BLaER1 treated with 17β-estradiol and CSF1 and Interleukin-3, amounts not matched to agents 10 nM and 100 nM (cell line): ENCODE data around the gene RASL11B.
A peak's percentile ranks its signal among the peaks of the same experiment; 100 is the strongest.
"Not testable (repeated sequence)": the region's sequence is repeated elsewhere in the genome, so short reads cannot be mapped to it uniquely, and the experiment has no call there.

ENCODE experiments used
- H3K27ac ChIP-seq, 11 experiments: shearing (Covaris generic); formaldehyde crosslinking; 2 replicates each; pipeline ENCODE4 v1.8.1; 2022
- H3K27me3 ChIP-seq, 11 experiments: shearing (Covaris generic); formaldehyde crosslinking; 2 replicates each; pipeline ENCODE4 v1.8.1; 2022
- H3K36me3 ChIP-seq, 11 experiments: shearing (Covaris generic); formaldehyde crosslinking; 2 replicates each; pipeline ENCODE4 v1.8.1; 2022
- H3K4me1 ChIP-seq, 10 experiments: shearing (Covaris generic); formaldehyde crosslinking; 2 replicates each; pipeline ENCODE4 v1.8.1; 2022
- H3K4me2 ChIP-seq, 11 experiments: shearing (Covaris generic); formaldehyde crosslinking; 2 replicates each; pipeline ENCODE4 v1.8.1; 2022
- H3K4me3 ChIP-seq, 10 experiments: shearing (Covaris generic); formaldehyde crosslinking; 2 replicates each; pipeline ENCODE4 v1.8.1; 2022
- H3K9ac ChIP-seq, 11 experiments: shearing (Covaris generic); formaldehyde crosslinking; 2 replicates each; pipeline ENCODE4 v1.8.1; 2022
- H3K9me3 ChIP-seq, 11 experiments: shearing (Covaris generic); formaldehyde crosslinking; replicated peaks in 1 of 11; 2 replicates each; pipeline ENCODE4 v1.8.1; 2022
- H4K20me1 ChIP-seq, 11 experiments: shearing (Covaris generic); formaldehyde crosslinking; 2 replicates each; pipeline ENCODE4 v1.8.1; 2022
- Cebpa-rat ChIP-seq, 11 experiments: shearing (Covaris generic); IDR thresholded peaks; 2 replicates each; pipeline ENCODE4 v1.8.1; 2022

Gene RASL11B

DNA sequence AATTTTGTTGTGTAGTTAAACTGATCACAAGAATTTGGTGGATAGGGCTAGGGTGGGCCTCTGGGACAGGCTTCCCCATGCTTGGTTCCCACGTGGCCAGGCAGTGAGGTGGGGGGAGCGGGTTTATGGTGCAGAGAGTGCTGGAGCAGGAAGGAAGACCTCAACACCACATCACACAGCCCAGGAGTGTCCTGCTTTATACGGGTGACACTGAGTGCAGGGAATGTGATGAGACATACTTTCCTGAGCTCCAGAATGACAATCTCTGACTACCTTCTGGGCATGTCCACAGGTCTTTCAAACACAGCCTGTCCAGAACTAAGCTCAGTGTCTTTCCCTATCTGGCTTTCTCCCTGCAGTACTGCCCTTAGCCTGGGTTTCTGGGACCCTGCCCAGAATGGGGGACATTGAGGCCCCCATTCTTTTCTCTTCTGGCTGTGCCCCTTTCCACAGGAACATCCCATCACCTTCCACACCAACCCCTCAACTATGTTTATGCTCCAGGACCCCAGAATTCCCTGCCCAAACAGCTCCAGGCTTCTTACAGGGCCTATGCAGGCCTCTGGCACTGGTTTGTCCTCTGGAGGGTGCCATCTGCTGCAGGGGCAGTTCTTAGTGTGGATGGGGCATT is 36.5 kb upstream of the RASL11B start:
- Histone ChIP-seq H3K9ac (no peak overlapping the region; a peak in 1 of 22 replicates), H3K4me3 (no peak overlapping the region), H3K27me3 (no peaks in the 10 kb centered on the region), H3K36me3 (no peaks in the 10 kb centered on the region), H3K4me2 (peak overlapping the region in 7 of 11 experiments; percentile 20 to 55 (median 32); a peak in 10 of 22 replicates), H3K27ac (no peak overlapping the region), H3K9me3 (peaks cover 0 to 4% (median 0%) of the 10 kb centered on the region in 11 experiments; a peak in 1 of 22 replicates), H4K20me1 (no peaks in the 10 kb centered on the region), H3K4me1 (peaks cover 0 to 8% (median 6%) of the 10 kb centered on the region in 10 experiments; a peak in 9 of 20 replicates)
- TF ChIP-seq Cebpa-rat (IDR thresholded peaks at IDR 0.05): no peak

DNA sequence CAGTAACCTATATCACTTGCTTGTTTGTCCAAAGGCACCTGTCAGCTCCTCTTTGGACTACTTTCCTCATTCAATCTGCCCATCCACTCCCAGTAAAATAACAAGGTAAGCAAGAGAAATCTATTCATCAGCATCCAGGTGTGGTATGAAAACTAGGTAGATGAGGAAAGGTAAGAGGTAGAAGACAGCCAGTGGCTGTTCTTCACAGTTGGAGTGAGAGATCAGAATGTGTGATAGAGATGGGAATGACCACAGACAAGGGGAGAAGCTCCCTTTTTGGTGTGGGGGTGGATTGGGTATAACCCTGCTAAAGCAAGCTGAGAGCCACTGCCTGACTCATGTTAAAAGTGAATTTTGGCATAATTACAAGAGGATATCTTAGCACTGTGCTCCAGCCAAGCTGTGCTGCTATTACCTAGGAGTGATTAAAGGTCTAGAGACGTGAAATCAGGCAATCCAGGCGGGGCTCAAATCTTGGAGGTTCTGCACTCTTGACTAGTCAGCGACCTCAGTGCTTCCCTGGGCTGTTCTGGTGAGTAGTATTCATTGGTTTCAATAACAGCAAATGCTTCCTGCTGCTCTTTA is 28.1 kb upstream of the RASL11B start:
- Histone ChIP-seq H3K4me3 (no peak overlapping the region), H3K9me3 (no peaks in the 10 kb centered on the region), H3K9ac (no peak overlapping the region), H3K4me2 (no peak overlapping the region), H4K20me1 (no peaks in the 10 kb centered on the region), H3K27me3 (no peaks in the 10 kb centered on the region), H3K4me1 (no peaks in the 10 kb centered on the region), H3K36me3 (no peaks in the 10 kb centered on the region), H3K27ac (no peak overlapping the region)
- TF ChIP-seq Cebpa-rat (IDR thresholded peaks at IDR 0.05): no peak

GRCh38 chr4:52834641-52835456 is 27.3 kb upstream of the RASL11B start:
- H3K9ac ChIP-seq, H3K36me3 ChIP-seq, H3K4me2 ChIP-seq, H3K4me1 ChIP-seq, H3K4me3 ChIP-seq, H4K20me1 ChIP-seq, H3K9me3 ChIP-seq, H3K27me3 ChIP-seq, H3K27ac ChIP-seq: not testable (repeated sequence)

GRCh38 chr4:52836120-52836519 is 26.0 kb upstream of the RASL11B start:
- H3K9ac ChIP-seq: no peak overlapping the region
- H3K27me3 ChIP-seq: no peaks in the 10 kb centered on the region
- H4K20me1 ChIP-seq: no peaks in the 10 kb centered on the region
- no peaks in the 10 kb centered on the region for H3K4me1 ChIP-seq
- no peaks in the 10 kb centered on the region for H3K9me3 ChIP-seq
- no peak overlapping the region for H3K27ac ChIP-seq
- H3K36me3 ChIP-seq: no peaks in the 10 kb centered on the region
- no peak for TF ChIP-seq Cebpa-rat (IDR thresholded peaks at IDR 0.05)
- H3K4me3 ChIP-seq: no peak overlapping the region
- no peak overlapping the region for H3K4me2 ChIP-seq

- Histone ChIP-seq H3K27ac (no peak overlapping the region), H3K36me3 (no peaks in the 10 kb centered on the region), H3K4me1 (peaks cover 0 to under 1% (median 0%) of the 10 kb centered on the region in 10 experiments; a peak in 3 of 20 replicates), H3K4me3 (no peak overlapping the region), H3K4me2 (no peak overlapping the region), H4K20me1 (no peaks in the 10 kb centered on the region), H3K9me3 (no peaks in the 10 kb centered on the region), H3K9ac (no peak overlapping the region), H3K27me3 (no peaks in the 10 kb centered on the region)
- TF ChIP-seq Cebpa-rat (IDR thresholded peaks at IDR 0.05): no peak
Observed at GRCh38 chr4:52836678-52837077, 25.4 kb upstream of the RASL11B start.

- H3K27ac ChIP-seq: no peak overlapping the region
- no peak overlapping the region for H3K4me2 ChIP-seq
- H3K4me1 ChIP-seq: peaks cover 9 to 13% (median 11%) of the 10 kb centered on the region in 10 experiments
- no peak overlapping the region for H3K9ac ChIP-seq
- TF ChIP-seq Cebpa-rat (IDR thresholded peaks at IDR 0.05): no peak
- H3K27me3 ChIP-seq: no peaks in the 10 kb centered on the region
- no peak overlapping the region for H3K4me3 ChIP-seq
- H3K9me3 ChIP-seq: no peaks in the 10 kb centered on the region
- no peaks in the 10 kb centered on the region for H3K36me3 ChIP-seq
- no peaks in the 10 kb centered on the region for H4K20me1 ChIP-seq
Observed at GRCh38 chr4:52837716-52838558, 24.2 kb upstream of the RASL11B start.

DNA sequence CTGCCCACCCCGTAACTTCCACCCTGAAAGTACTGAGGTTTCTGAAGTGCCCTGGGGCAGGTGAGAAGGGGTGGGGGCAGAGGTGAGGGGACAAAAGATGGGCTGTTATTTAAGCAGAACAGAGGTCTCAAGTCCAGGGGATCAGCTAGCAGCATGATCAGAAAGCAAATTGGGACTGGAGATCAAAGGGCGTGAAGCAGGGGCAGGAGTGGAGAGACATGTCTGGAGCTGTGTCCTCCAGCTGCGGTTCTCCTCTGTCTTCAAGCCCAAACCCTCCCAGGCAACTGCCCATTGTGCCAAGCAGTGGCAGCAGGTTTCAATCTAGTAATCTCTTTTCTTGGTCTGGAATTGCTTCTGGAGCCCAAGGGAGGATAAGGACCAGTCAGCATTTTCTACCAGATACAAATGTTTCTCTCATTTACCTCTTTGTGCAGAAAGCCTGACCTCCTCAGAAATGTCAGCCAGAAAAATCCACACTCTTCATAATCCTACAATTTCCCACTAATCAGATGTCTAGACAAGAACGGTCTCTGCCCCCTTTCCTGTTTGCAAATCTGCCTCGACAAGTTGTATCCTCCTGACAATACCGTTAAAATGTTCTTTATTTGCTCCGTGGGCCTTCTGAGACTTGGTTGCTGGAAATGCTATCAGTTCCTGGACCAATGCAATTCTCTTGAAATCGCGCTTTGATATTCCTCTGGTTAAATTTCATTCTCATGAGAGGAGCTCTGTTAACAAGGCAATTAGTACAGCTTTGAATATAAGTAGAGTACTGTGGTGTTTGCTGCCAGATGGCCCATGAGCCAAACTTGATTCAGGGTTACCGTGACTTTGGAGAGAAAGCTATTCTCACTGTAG is 23.2 kb upstream of the RASL11B start:
- Histone ChIP-seq H3K27me3 (no peaks in the 10 kb centered on the region), H3K9ac (no peak overlapping the region), H3K36me3 (no peaks in the 10 kb centered on the region), H3K4me3 (no peak overlapping the region), H3K27ac (no peak overlapping the region), H4K20me1 (no peaks in the 10 kb centered on the region), H3K4me2 (no peak overlapping the region), H3K4me1 (peaks cover 19 to 24% (median 22%) of the 10 kb centered on the region in 10 experiments), H3K9me3 (no peaks in the 10 kb centered on the region)
- no peak for TF ChIP-seq Cebpa-rat (IDR thresholded peaks at IDR 0.05)

GRCh38 chr4:52840531-52841370 is 21.4 kb upstream of the RASL11B start:
- H4K20me1 ChIP-seq: no peaks in the 10 kb centered on the region
- H3K27ac ChIP-seq: no peak overlapping the region
- no peaks in the 10 kb centered on the region for H3K9me3 ChIP-seq
- no peak for TF ChIP-seq Cebpa-rat (IDR thresholded peaks at IDR 0.05)
- H3K4me3 ChIP-seq: no peak overlapping the region
- no peak overlapping the region for H3K9ac ChIP-seq
- H3K4me2 ChIP-seq: no peak overlapping the region
- no peaks in the 10 kb centered on the region for H3K27me3 ChIP-seq
- H3K36me3 ChIP-seq: no peaks in the 10 kb centered on the region
- H3K4me1 ChIP-seq: peaks cover 26 to 33% (median 29%) of the 10 kb centered on the region in 10 experiments
